Measurements from ENCODE around the gene DNAJB1.
A peak's percentile ranks its signal among the peaks of the same experiment; 100 is the strongest.
"Not testable (repeated sequence)": the region's sequence is repeated elsewhere in the genome, so short reads cannot be mapped to it uniquely, and the experiment has no call there.

The DNAJB1 gene

DNA sequence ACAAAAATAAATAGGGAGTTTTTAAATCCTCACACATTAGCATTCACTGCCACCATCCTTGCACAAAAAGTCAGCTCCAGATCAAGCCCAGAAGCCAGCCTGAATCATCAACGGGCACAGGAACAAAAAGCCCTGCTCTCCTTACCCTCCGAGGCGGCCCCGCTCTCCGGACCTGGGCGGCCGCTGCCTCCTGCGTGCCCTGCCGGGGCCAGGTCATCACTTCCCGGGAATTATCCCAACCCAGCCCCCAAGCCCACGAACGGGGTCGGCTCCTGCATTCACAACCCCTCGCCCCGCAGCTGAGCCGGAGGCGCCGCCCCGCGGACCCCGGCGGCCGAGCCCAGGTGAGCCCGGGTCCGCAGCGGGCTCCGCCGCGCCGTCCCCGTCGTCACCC, 754 bp downstream of the DNAJB1 start:
- no peak for DNase-seq

DNA sequence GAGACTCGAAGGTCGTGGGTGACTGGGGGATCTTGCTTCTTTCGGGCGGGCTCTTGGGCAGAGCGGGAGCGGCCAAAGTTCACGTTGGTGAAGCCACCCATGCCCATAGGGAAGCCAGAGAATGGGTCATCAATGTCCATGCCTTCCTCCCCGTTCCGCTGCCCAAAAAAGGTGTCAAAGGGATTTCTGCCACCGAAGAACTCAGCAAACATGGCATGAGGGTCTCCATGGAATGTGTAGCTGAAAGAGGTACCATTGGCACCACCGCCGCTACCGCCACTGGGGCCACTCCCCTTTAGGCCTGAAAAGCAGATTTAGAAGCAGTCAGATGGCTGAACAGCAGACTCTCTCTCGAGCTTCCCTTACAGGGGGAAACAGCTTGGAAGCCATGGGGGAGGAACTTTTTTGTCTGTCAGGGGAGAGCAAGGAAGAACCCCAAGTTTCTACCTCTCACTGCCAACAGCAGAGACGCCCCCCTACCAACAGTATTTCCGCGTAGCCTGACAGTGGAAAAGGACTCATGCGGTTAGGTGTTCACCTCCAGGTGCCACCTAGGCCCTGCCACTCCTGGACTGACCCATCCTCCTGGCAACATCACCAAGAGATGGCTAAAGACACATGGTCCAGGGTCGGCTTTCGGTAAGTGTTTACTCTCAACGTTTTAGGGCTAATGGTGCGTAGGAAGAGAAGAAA, 1.3 kb downstream of the DNAJB1 start:
- DNase-seq = peak; percentile 31

DNA sequence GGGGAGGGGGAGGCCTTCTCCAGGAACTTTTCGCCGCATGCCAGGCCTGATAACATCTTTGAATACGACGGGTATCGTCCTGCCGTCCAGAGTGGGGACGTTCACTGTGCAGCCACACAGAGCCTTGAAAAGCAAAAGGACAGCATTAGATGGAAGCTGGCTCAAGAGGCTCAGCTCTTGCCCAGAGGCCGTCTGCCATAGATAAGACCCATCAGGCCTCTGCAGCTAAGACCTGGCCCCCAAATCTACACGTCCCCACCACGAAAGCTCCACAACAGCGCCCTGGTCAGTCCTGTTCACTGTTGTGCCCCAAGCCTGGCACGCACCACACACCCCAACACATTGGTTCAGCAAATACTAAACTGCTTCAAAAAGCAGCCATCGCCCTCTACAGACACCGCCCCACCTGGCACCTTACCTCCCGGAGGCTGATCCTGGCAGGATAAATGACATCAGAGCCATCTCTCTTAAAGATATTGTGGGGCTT, 2.1 kb downstream of the DNAJB1 start:
- no peak for DNase-seq

DNA sequence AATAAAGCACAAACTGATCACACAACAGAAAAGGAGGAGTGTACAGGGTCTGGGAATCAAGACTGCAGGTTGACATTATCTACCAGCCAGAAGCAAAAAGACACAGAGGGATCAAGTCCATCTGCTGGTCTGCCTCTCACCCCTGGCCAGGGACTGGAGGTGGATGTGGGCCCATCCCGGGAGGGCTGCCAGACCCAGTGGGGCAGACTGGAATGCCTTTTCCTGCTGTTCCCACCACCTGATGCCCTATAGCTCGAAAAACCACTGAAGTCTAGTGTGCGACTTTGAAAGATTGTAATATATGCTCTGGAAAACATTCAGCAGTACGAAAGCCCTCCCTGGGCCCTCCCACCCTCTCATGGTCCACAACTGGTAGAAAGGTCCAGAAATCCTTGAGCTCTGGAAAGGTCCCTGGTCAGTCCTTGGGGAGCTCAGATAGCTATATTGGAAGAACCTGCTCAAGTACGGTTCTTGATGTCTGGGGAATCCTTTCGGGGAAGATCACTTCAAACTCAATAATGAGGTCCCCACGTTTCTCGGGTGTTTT, 2.6 kb downstream of the DNAJB1 start:
- DNase-seq = no peak

DNA sequence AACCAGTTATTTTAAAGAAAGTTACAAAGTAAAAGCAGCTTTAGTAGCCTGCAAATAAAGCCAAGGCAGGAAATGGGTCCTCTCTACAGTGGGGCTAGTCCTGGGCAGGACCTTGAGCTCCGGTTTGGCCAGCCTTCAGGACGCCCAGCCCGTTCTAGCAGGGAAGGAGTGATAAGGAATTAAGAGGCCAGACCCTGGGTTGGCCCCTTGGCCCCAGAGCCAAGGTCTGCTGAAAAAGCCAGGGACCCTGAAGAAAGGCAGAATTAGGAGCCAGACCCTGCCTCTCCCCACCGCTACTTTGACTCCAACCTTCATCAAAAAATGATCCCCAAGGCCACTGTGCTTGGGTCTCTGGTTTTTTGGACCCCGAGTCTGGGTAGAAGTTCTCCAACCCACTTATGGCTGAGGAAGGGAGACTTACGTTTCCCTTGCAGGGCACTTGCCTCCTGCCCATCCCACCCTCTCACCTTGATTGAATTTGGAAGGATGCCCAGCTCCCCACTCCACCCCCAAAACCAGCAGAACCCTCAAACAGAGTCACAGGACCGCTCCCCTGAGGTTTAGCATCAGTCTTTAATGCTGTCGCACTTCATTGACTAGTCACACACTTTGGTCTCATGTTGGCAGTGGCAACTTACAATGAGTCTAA, 3.9 kb downstream of the DNAJB1 start:
- no peak for DNase-seq

DNA sequence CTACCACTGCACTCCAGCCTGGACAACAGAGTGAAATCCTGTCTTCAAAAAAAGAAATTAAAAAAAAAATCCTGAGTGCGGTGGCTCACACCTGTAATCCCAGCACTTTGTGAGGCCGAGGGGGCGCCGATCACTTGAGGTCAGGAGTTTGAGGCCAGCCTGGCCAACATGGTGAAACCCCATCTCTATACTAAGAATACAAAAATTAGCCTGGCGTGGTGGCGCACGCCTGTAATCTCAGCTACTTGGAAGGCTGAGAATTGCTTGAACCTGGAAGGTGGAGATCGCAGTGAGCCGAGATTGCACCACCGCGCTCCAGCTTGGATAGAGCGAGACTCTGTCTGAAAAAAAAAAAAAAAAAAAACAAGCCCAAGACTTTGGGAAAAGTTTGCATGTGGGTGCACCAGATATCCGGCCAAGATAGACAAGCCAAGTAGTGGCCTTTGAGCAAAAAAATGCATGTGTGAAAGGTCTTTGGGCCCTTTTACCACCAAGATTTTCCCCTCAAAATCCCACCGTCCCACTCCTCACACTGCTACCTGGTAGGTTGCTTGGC, 5.7 kb downstream of the DNAJB1 start:
- DNase-seq = no peak

DNA sequence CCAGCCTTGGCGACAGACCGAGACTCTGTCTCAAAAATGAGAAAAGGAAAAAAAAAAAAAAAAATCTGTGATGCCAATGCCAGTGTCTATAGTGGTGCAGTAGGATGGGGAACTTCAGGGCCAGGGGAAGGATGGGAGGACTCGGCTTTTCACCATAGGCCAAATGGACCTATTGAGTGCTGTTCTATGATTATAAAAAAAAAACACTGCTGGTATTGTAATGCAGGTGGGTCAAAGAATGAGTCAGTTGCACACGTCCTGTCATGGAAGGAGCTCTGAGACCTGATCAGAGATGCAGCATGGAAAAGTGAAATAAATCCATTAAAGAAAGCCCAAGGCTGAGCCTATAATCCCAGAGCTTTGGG, 7.0 kb downstream of the DNAJB1 start:
- no peak for DNase-seq

DNA sequence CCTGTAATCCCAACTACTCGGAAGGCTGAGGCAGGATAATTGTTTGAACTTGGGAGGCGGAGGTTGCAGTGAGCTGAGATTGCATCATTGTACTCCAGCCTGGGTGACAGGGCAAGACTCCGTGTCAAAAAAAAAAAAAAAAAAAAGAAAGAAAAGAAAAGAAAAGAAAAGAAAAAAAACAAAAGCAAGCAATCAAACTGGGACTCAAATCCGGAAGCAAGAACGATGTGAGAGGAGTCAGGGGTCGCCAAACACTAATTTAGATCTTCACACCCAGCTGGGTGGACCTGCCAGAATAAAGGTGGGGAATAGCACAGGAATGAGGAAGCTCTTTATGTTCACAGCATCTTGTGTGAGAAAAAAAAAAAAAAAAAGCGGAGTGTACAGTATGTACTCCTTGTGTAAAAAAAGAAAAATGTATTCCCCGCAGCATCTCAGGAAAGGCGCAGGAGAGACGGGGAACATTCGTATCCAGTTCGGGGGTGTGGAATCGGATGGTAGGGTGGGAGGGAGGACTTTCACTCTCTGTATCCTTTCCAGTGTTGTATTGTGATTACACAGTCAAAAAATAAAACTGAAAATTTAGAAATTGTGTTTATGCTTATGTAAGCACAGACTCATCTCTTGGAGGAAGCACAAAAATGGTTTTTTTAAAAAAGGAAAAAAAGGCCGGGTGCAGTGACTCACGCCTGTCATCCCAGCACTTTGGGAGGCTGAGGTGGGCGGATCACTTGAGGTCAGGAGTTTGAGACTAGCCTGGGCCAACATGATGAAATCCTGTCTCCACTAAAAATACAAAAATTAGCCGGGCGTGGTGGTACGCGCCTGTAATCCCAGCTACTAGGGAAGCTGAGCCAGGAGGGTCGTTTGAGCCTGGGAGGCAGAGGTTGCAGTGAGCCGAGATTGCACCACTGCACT, 7.6 kb downstream of the DNAJB1 start:
- DNase-seq = no peak

DNA sequence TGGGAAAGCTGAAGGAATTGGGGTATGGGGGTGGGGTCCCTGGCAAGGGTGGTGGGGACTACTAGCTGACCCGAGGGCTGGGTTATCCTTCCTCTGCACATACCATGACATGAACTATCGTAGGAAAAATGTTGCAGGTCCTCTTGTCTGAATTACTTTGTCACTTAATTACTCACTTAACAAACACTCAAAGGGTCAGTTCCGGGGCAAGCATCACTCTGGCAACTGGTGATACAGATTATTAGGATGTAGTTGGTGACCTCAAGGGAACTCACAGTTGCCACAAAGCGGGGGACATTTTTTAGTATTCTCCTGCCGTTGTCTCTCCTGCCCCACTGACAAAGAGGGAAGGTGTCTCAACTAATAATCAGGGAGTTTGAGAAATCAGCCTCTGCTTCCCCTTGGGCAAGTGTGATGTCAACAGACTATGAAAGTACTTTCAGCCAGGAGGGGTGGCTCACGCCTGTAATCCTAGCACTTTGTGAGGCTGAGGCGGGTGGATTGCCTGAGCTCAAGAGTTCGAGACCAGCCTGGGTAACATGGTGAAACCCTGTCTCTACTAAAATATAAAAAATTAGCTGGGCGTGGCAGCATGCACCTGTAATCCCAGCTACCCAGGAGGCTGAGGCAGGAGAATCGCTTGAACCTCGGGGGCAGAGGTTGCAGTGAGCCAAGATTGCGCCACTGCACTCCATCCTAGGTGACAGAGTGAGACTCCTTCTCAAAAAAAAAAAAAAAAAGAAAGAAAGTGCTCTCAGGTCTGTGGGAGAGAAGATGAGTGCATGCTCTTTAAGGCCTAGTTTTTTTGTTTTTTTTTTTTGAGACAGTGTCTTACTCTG, 10.3 kb downstream of the DNAJB1 start:
- no peak for DNase-seq

DNA sequence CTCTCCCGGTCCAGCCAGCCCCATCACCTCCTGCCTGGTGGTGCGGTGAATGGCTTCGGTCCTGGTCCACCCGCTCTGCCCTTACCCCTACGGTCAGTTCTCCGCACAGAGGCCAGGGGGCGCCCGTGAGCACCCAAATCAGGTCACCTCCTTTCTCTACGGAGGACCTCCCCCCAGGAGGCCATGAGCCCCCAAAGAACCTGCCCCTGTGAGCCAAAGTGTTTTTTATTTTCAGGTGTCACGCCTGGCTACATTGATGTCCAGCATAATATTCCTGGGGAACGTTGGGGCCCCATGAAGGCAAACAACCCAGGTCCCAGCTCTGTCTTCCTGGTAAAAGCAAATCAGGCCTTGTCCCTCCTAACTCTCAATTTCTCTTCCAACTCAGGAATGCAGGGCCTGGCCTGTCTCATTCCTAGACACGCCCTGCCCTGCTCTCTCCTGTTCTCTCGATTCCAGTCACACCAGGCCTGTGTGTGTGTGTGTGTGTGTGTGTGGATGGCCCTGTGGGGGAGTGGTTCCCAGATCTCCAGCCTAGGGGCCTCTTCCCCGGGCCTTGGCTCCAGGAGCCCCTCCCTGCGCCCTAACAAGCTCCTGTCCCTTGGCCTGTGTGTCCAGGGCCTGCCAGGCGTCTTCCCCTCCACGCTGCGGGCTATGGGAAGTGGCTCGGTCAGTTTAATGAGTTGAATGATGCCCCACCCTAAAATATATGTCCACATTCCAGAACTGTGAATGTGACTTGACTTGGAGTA, 12.5 kb downstream of the DNAJB1 start:
- peak; percentile 66 for DNase-seq

DNA sequence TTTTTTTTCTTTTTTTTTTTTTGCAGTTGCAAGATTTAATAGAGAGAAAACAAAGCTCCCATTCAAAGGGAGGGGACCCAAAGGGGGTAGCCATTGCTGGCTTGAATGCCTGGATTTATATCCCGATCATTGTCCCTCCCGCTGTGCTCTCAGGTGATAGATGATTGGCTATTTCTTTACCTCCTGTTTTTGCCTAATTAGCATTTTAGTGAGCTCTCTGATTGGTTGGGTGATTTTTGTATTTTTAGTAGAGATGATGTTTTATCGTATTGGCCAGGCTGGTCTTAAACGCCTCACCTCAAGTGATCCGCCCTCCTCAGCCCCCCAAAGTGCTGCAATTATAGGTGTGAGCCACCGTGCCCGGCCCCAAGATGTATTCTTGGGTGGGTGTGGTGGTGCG, 13.6 kb downstream of the DNAJB1 start:
- not testable (repeated sequence) for DNase-seq

DNA sequence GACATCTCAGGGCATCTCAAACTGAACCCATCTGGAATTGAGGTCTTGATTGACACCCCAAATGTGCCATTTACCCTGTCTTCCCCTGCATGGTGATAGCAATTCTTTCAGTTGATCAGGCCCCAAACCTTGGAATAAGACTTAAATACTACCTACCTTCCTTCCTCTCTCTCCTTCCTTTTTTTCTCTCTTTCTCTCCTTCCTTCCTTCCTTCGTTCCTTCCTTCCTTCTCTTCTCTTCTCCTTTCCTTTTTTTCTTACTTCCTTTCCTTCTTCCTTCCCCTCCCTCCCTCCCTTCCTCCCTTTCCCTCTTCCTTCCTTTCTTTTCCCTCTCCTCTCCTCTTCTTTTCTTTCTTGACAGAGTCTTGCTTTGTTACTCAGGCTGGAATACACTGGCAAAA, 14.9 kb downstream of the DNAJB1 start:
- DNase-seq = no peak

DNA sequence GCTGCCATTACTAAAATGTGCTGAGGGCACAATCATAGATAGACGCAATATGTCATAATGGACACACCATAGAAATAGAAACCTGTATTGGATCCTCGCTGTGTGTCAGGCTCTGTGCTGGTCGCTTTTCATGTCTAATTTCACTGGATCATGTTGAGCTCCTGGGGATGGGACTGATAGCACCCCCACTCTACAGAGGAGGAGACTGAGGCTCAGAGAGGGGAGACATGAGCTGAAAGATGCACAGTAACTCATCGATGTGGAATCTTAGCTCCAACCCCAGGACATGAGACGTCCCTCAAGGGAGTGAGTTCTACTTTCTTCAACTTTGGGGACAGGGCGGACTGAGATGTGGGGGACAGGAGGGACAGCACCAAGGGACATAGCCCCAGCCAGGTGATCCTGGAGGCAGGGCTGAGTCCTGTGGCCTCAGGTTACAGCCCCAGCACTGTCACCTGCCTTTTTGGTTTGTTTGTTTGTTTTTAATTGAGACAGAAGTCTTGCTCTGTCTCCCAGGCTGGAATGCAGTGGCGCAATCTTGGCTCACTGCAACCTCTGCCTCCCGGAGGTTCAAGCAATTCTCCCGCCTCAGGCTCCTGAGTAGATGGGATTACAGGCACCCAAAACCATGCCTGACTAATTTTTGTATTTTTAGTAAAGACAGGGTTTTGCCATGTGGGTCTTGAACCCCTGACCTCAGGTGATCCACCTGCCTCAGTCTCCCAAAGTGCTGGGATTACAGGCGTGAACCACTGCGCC, 15.7 kb downstream of the DNAJB1 start:
- DNase-seq = no peak

DNA sequence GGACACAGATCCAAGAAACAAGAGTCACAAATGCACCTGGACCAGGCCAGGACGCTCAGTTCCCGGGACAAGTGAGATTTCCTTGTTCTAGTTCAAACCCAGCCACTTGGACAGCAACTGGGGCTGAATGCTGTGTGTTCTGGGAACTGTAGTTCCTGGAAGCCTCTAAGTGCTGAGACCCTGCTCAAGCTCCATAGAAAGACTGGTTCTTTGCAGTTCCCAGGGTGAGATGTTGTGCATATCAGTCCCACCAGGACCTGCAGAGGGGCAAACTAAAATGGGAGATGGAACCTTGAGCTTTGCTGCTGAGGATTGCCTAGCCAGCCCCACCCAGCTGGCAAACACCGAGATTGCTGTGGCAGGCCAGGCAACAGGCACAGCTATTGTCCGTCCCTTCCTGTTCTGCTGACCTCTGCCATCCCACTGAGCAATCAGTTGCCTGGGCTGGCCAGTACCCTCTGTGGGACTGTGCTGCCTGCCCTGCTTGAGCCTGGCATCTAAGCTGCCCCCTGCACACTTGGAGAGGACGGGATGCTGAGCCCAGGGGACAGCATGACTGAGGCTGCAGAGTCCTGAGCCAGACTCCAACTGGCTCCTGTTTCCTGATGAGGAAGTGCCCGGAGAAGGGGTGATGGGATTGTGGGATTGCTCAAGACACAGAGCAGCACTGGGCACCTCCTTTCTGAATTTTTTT, 20.8 kb downstream of the DNAJB1 start:
- DNase-seq = peak; percentile 51

DNA sequence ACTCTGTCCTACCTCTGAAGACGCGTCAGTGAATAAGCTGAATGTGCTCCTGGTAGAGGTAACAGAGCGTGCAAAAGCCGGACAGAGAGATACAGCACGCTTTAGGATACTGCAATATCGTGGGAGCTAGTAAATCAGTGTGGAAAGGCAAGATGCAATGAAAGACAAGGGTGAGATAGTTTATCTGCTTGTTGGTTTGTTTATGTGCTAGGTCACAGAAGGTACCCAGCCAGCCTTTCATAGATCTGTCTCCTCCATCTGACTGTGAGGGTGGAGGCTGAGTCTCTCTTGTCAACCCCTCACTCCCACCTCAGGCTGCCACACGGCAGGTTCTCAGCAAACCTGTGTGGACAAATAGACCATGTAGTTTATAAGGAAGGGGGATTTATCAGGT, 21.4 kb downstream of the DNAJB1 start:
- DNase-seq = peak; percentile 53

DNA sequence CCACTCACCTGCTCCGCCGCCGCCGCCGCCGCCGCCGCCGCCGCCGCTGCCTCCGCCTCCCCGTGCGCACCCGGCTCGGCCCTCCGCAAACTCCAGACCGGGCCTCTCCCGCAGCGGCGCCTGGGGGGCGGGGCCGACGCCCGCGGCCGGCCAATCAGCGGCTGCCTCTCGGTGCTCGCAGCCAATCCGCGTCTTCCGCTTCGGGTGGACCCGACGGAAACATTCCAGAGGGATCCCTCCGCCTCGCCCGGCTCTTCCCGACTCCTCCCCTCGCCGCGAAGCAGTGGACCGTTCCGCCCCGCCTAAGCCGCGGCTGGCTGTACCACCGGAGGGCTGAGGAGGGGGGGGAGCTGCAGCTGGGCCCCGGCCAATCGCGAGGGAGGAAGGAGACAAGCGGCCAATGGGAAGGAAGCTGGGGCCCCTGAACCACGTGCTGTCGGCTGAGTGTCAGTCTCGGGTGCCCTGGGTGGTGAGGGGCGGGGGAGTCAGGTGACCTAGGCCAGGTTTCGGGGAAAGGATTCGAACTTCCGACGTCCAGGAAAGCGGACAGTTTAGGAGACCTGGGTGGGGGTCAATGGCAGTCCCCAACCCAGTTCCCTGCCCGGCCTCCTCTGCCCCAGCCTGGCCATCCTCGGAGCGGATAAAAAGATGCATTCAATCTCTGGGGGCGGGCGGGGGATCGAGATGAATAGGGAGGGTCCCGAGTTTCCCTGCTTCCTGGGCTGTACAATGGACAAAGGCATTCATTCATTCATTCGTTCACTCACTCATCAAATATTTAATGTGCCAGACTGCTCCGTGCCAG, 22.0 kb downstream of the DNAJB1 start, which contains the start of gene GIPC1:
Gene GIPC1 (minus strand): TSS at position 99 of the 805 bp plus-strand sequence. CDS start 13,151 bp downstream, outside the sequence.
- DNase-seq = peak; percentile 100

DNA sequence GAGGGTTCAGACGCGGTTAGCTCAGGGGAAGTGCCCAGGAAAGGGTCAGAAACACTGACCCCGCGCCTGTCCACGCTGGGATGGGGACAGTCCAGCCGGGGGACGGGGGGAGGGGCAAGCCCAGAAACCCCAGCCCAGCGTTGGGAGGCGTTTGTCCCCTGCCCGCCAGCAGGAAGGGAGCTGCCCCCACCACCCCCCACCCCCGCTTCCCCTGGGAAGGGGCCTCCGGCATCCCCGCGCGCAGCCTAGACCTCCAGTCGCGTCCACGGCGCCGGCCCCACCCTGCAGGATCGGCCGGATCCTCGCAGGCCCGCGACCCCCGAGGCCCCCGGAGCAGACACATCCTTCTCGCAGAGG, 22.5 kb downstream of the DNAJB1 start:
- no peak for DNase-seq

DNA sequence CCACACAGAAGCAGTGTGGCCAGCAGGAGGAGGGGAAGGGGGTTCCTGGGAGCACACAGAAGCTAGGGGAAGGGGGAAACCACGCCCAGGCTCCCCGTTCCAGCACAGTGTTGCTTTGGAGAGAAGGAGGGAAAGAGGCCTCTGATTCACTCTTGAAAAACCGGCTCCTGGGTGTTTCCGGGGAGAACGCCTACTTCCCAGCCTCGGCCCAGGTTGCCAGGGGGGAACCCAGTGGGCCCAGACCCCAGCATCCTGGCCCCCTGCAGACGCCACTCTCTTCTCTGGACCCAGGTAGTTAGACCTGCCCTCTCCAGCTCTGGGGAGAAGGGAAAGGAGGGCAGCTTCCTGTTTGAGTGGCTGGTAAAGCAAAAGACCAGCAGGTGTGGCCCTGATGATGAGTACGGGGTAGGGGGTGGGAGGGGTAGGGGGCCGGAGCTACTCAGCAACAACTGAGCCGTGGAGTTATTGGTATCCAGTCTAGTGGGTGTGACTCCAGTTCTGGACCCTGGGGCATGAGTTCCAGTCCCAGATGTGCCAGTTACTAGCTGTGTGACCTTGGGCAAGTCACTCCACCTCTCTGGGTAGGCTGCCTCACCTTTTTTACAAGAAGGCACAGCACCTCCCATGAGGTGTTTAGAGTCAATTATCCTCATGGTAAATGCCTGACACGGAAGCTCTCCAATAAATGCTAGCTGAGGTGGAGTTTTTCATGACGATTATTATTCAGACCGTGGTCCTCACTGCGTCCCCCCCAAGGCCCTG, 23.1 kb downstream of the DNAJB1 start:
- DNase-seq = peak; percentile 47

All from NCI-H69 (cell line).